ENCODE measurements around the gene ANKFY1. TPM values are rescaled to one million over a fixed set of nuclear protein-coding genes. Genes with fewer than 3 reads are reported as not detected.
"Not testable (repeated sequence)": the region's sequence is repeated elsewhere in the genome, so short reads cannot be mapped to it uniquely, and the experiment has no call there.

ANKFY1 gene
- total RNA-seq, 1 donor from 2014 or later = 44.2 TPM

DNA sequence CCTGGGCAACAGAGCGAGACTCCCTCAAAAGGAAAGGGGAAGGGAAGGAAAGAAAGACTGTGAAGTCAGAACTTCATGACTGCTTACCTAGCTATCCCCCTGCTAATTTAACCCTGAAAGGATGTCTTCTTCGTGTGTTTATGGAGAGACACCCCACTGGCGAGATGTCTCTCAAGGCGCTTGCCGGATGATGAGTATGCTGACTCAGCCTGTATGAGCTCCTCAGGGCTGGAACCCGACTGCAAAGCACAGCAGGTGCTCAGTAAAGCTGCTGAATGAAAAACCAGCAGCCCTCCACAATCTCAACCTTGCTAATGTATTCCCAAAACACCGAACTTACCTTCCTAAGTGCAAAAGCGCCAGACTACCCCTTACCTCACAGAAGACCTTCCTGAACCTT lies 2.3 kb downstream of the ANKFY1 start:
- intact Hi-C loops (cut with DNase I) = no loop called here
- no peak overlapping the region for H3K4me3 ChIP-seq
- no peaks in the 10 kb centered on the region for H3K36me3 ChIP-seq
- no peaks in the 10 kb centered on the region for H3K9me3 ChIP-seq
- no peak for TF ChIP-seq POLR2A (IDR thresholded peaks at IDR 0.05)
- TF ChIP-seq, protein P1, sequence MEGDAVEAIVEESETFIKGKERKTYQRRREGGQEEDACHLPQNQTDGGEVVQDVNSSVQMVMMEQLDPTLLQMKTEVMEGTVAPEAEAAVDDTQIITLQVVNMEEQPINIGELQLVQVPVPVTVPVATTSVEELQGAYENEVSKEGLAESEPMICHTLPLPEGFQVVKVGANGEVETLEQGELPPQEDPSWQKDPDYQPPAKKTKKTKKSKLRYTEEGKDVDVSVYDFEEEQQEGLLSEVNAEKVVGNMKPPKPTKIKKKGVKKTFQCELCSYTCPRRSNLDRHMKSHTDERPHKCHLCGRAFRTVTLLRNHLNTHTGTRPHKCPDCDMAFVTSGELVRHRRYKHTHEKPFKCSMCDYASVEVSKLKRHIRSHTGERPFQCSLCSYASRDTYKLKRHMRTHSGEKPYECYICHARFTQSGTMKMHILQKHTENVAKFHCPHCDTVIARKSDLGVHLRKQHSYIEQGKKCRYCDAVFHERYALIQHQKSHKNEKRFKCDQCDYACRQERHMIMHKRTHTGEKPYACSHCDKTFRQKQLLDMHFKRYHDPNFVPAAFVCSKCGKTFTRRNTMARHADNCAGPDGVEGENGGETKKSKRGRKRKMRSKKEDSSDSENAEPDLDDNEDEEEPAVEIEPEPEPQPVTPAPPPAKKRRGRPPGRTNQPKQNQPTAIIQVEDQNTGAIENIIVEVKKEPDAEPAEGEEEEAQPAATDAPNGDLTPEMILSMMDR (IDR thresholded peaks at IDR 0.05) = no peak
- no peak for TF ChIP-seq POLR2AphosphoS5 (IDR thresholded peaks at IDR 0.05; ENCODE audit: insufficient read depth in 1 of 2, low read depth in 1 of 2)
- H3K27me3 ChIP-seq = no peaks in the 10 kb centered on the region
- no peak for DNase-seq (ENCODE audit: extremely low spot score in 2 of 2)
- H3K4me1 ChIP-seq = peaks cover 31% of the 10 kb centered on the region
- H3K27ac ChIP-seq = no peak overlapping the region

DNA sequence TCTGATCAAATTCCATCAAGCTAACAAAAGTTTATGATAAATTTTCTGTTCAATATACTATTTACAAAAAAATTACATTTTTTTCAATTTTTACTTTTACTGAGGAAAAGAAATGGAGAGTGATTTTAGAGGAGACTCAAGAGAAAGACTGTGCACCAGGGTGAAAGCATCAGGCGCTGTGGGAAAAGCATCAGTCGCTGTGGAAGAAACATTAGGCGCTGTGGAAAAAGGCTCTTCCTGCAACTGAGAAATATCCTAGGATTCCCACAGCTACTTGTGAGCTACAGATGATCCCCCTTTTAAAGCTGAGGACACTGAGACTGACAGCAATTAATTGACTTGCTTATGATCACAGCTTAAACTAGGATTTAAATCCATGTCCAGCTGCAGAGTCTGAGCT lies 4.9 kb downstream of the ANKFY1 start:
- Histone ChIP-seq H3K27ac (no peak overlapping the region), H3K27me3 (no peaks in the 10 kb centered on the region), H3K9me3 (no peaks in the 10 kb centered on the region), H3K4me3 (no peak overlapping the region), H3K36me3 (no peaks in the 10 kb centered on the region), H3K4me1 (peaks cover 22% of the 10 kb centered on the region)
- intact Hi-C loops (cut with DNase I) = no loop called here
- TF ChIP-seq POLR2A (IDR thresholded peaks at IDR 0.05) (no peak), POLR2AphosphoS5 (IDR thresholded peaks at IDR 0.05; ENCODE audit: insufficient read depth in 1 of 2, low read depth in 1 of 2) (no peak)
- TF ChIP-seq, protein P1 (IDR thresholded peaks at IDR 0.05) = no peak
- no peak for DNase-seq (ENCODE audit: extremely low spot score in 2 of 2)

DNA sequence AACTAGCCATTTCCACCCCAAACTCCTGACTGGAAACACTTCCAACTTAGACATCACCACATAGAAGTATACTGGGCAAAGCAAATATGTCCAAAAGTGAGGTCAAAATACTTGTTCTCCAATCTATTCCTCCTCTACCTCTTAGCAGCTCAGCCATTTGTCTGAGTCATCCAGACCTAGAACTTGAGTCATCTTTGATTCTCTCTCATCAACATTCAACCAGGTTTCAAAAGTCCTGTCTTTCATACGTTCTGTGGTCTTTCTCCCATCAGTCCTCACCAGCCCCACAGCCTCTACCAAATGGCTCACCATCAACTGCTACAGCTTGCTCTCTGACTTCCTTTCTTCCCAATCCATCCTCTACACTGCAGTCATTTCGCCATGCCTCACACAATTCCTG lies 6.8 kb downstream of the ANKFY1 start:
- no peak overlapping the region for H3K27ac ChIP-seq
- H3K36me3 ChIP-seq = no peaks in the 10 kb centered on the region
- no peak for DNase-seq (ENCODE audit: extremely low spot score in 2 of 2)
- no peaks in the 10 kb centered on the region for H3K27me3 ChIP-seq
- H3K4me3 ChIP-seq = no peak overlapping the region
- H3K4me1 ChIP-seq = peaks cover 9% of the 10 kb centered on the region
- intact Hi-C loops (cut with DNase I) = no loop called here
- no peaks in the 10 kb centered on the region for H3K9me3 ChIP-seq
- TF ChIP-seq, protein P1 (IDR thresholded peaks at IDR 0.05) = no peak
- no peak for TF ChIP-seq POLR2A (IDR thresholded peaks at IDR 0.05)
- no peak for TF ChIP-seq POLR2AphosphoS5 (IDR thresholded peaks at IDR 0.05; ENCODE audit: insufficient read depth in 1 of 2, low read depth in 1 of 2)

DNA sequence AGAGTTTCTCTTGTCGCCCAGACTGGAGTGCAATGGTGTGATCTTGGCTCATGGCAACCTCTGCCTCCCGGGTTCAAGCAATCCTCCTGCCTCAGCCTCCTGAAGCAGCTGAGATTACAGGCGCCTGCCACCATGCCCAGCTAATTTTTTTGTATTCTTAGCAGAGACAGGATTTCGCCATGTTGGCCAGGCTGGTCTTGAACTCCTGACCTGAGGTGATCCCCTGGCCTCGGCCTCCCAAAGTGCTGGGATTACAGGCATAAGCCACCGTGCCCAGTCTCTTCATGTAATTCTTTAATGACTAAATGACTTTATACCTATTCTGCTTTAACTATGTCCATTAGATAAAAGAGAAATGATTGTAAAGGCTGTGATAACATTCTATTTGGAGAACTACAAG lies 8.5 kb downstream of the ANKFY1 start:
- DNase-seq (ENCODE audit: extremely low spot score in 2 of 2); intact Hi-C loops (cut with DNase I); H3K36me3 ChIP-seq; H3K4me3 ChIP-seq; H3K4me1 ChIP-seq; H3K27me3 ChIP-seq; H3K9me3 ChIP-seq; H3K27ac ChIP-seq: not testable (repeated sequence)

DNA sequence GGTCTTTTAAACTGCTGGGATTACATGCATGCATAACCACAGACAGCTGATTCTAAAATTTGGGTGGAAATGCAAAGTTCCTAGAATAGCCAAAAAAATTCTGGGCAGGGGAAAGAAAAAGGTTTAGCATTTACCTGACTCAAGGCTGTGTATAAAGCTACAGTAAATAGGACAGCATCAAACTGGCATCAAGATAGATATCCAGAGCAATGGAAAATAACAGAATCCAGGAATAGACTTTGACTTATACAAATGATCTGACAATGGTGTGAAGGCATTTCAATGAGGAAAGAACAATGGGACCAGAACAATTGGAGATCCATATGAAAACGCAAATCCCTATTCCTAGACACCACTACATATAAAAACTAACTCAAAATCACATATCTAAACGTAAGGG lies 12.9 kb downstream of the ANKFY1 start:
- H3K27me3 ChIP-seq = no peaks in the 10 kb centered on the region
- no peak overlapping the region for H3K4me3 ChIP-seq
- no peaks in the 10 kb centered on the region for H3K36me3 ChIP-seq
- H3K27ac ChIP-seq = no peak overlapping the region
- H3K4me1 ChIP-seq = peaks cover 26% of the 10 kb centered on the region
- no peak for DNase-seq (ENCODE audit: extremely low spot score in 2 of 2)
- TF ChIP-seq POLR2AphosphoS5 (IDR thresholded peaks at IDR 0.05; ENCODE audit: insufficient read depth in 1 of 2, low read depth in 1 of 2) (no peak), POLR2A (IDR thresholded peaks at IDR 0.05) (no peak)
- TF ChIP-seq, protein P1 (IDR thresholded peaks at IDR 0.05) = no peak
- intact Hi-C loops (cut with DNase I) = no loop called here
- no peaks in the 10 kb centered on the region for H3K9me3 ChIP-seq

All from vagina (tissue), 2 donors.